GM12878 (cell line): ENCODE data around the gene ACTL6A. TPM values are rescaled to one million over a fixed set of nuclear protein-coding genes. Genes with fewer than 3 reads are reported as not detected.

ENCODE experiments used
- ATAC-seq: fragments of 200-7000 bp; cut with Tn5 transposase; 3 replicates; pipeline ENCODE4 v1.9.1; 2020; ENCODE audit warnings: mild to moderate bottlenecking, moderate library complexity
- BruUV-seq: library from RNA; stranded (reverse); fragments of 400-500 nt; replicated peaks from 2 replicates; lab custom pipeline; 2021; lab: Mats Ljungman, UMichigan
- CTCF ChIA-PET: fragments of 300-600 bp; sonication (Branson Sonifier 250); formaldehyde crosslinking; extraction: SDS; loops from one replicate; lab custom pipeline; 2021; ENCODE audit warnings: inconsistent platforms; lab: Yijun Ruan, JAX
- POLR2A ChIA-PET: fragments of 350-600 bp; formaldehyde crosslinking; extraction: SDS; loops from one replicate; lab custom pipeline; 2021; ENCODE audit warnings: inconsistent platforms; lab: Charles Lee
- RAD21 ChIA-PET: fragments of 300-600 bp; sonication (Branson Sonifier 250); formaldehyde crosslinking; loops from one replicate; lab custom pipeline; 2023; ENCODE audit warnings: antibody characterized with exemption; ENCODE audit not compliant: unreplicated experiment; lab: Charles Lee
- SMC1A ChIA-PET: fragments of 300-600 bp; sonication (Branson Sonifier 250); formaldehyde crosslinking; loops from one replicate; lab custom pipeline; 2023; ENCODE audit not compliant: unreplicated experiment, uncharacterized antibody; lab: Charles Lee
- DNase-seq: peaks from one replicate; pipeline ENCODE4 v3.0.0-alpha.2; 2011; ENCODE audit warnings: low read depth, low spot score
- FAIRE-seq: peaks from 3 replicates; lab custom pipeline; 2011; peaks lifted over from hg19 to GRCh38; lab: Jason Lieb, UNC
- H2AFZ ChIP-seq: 2 replicates; pipeline ENCODE4 v1.6.0; 2011; ENCODE audit warnings: low read depth, low read length, control low read depth; ENCODE audit not compliant: control insufficient read depth
- H3K27ac ChIP-seq: 2 replicates; pipeline ENCODE4 v1.5.1; 2011; ENCODE audit warnings: control low read depth; ENCODE audit not compliant: control insufficient read depth, insufficient read depth
- H3K27me3 ChIP-seq, 2 experiments: replicated peaks in 1 of 2; 2 replicates each; pipeline versions ENCODE4 v1.6.0 to v1.6.1; 2011; ENCODE audit warnings: low read length in 1 of 2; ENCODE audit not compliant: control insufficient read depth in 2 of 2, insufficient read depth in 2 of 2
- H3K36me3 ChIP-seq, 2 experiments: 2 replicates each; pipeline ENCODE4 v1.5.1; 2011; ENCODE audit warnings: low read length in 1 of 2; ENCODE audit not compliant: control insufficient read depth in 2 of 2, insufficient read depth in 2 of 2
- H3K4me1 ChIP-seq: 2 replicates; pipeline ENCODE4 v1.6.1; 2011; ENCODE audit warnings: mild to moderate bottlenecking, low read length, moderate library complexity, mixed read lengths; ENCODE audit not compliant: control insufficient read depth, insufficient read depth
- H3K4me2 ChIP-seq: 2 replicates; pipeline ENCODE4 v1.6.0; 2011; ENCODE audit warnings: control low read depth; ENCODE audit not compliant: control insufficient read depth, insufficient read depth
- H3K4me3 ChIP-seq: fragments of 200-600 bp; sonication (generic); 2 replicates; pipeline ENCODE4 v1.5.1; 2016
- H3K79me2 ChIP-seq: 2 replicates; pipeline ENCODE4 v1.6.0; 2011; ENCODE audit warnings: low read length; ENCODE audit not compliant: control insufficient read depth, insufficient read depth
- H3K9ac ChIP-seq: 2 replicates; pipeline ENCODE4 v1.8.0; 2011; ENCODE audit warnings: low read length, control low read depth, mixed read lengths; ENCODE audit not compliant: control insufficient read depth, insufficient read depth
- H3K9me3 ChIP-seq: replicated peaks from 3 replicates; pipeline ENCODE4 v1.5.1; 2011; ENCODE audit warnings: mild to moderate bottlenecking, low read length; ENCODE audit not compliant: control insufficient read depth, insufficient read depth
- H4K20me1 ChIP-seq: 2 replicates; pipeline ENCODE4 v1.6.0; 2011; ENCODE audit not compliant: control insufficient read depth, insufficient read depth
- ATF3 ChIP-seq: IDR thresholded peaks from 2 replicates; pipeline ENCODE4 v1.6.1; 2011; ENCODE audit warnings: low read depth, mild to moderate bottlenecking, low read length, moderate library complexity, borderline replicate concordance; ENCODE audit errors: extremely low read depth
- BCLAF1 ChIP-seq: fragments of 450-650 bp; IDR thresholded peaks from 2 replicates; pipeline ENCODE4 v1.6.1; 2017; ENCODE audit warnings: antibody characterized with exemption, mild to moderate bottlenecking, moderate library complexity
- EZH2 ChIP-seq: IDR thresholded peaks from 2 replicates; pipeline ENCODE4 v1.6.1; 2012; ENCODE audit warnings: low read depth, mild to moderate bottlenecking, control low read depth, inconsistent platforms, low read length, borderline replicate concordance; ENCODE audit not compliant: control insufficient read depth
- GATAD2B ChIP-seq: fragments of 450-650 bp; conservative IDR thresholded peaks from 2 replicates; pipeline ENCODE4 v1.6.1; 2017; ENCODE audit warnings: low read depth, mild to moderate bottlenecking, moderate library complexity
- IRF3 ChIP-seq: fragments of 450-650 bp; IDR thresholded peaks from 2 replicates; pipeline ENCODE4 v1.6.1; 2014; ENCODE audit warnings: mild to moderate bottlenecking
- MLLT1 ChIP-seq: fragments of 450-650 bp; IDR thresholded peaks from 2 replicates; pipeline ENCODE4 v1.6.1; 2016; ENCODE audit warnings: mild to moderate bottlenecking
- NBN ChIP-seq: fragments of 450-650 bp; IDR thresholded peaks from 2 replicates; pipeline ENCODE4 v1.6.1; 2016
- NFIC ChIP-seq: IDR thresholded peaks from 2 replicates; pipeline ENCODE4 v1.6.1; 2012; ENCODE audit warnings: low read depth, mild to moderate bottlenecking, inconsistent platforms, low read length, moderate library complexity
- POLR2AphosphoS2 ChIP-seq: IDR thresholded peaks from 2 replicates; pipeline ENCODE4 v1.6.1; 2011; ENCODE audit warnings: low read depth, mild to moderate bottlenecking, low read length, improper control_type of control experiment, moderate library complexity
- RAD21 ChIP-seq: IDR thresholded peaks from 2 replicates; pipeline ENCODE4 v1.6.1; 2011; ENCODE audit warnings: mild to moderate bottlenecking, low read depth, low read length, moderate library complexity; ENCODE audit not compliant: insufficient read depth
- RCOR1 ChIP-seq: conservative IDR thresholded peaks from 2 replicates; pipeline ENCODE4 v1.6.1; 2012; ENCODE audit warnings: low read depth, low read length, improper control_type of control experiment
- SMARCA5 ChIP-seq: fragments of 450-650 bp; IDR thresholded peaks from 2 replicates; pipeline ENCODE4 v1.6.1; 2017; ENCODE audit warnings: mild to moderate bottlenecking
- SREBF1 ChIP-seq: IDR thresholded peaks from 2 replicates; pipeline ENCODE4 v1.6.1; 2012; ENCODE audit warnings: mild to moderate bottlenecking, low read length
- SRF ChIP-seq, 2 experiments: IDR thresholded peaks; 2 replicates each; pipeline ENCODE4 v1.6.1; 2011; ENCODE audit warnings: low read depth in 2 of 2, low read length in 2 of 2, mild to moderate bottlenecking in 1 of 2, moderate library complexity in 1 of 2
- SUPT20H ChIP-seq: IDR thresholded peaks from 2 replicates; pipeline ENCODE4 v1.6.1; 2011; ENCODE audit warnings: low read depth, mild to moderate bottlenecking, low read length, moderate library complexity, borderline replicate concordance; ENCODE audit not compliant: control insufficient read depth
- TCF12 ChIP-seq: IDR thresholded peaks from 2 replicates; pipeline ENCODE4 v1.6.1; 2011; ENCODE audit warnings: low read depth, mild to moderate bottlenecking, low read length
- USF2 ChIP-seq: IDR thresholded peaks from 2 replicates; pipeline ENCODE4 v1.6.1; 2011; ENCODE audit warnings: low read depth, low read length, improper control_type of control experiment, borderline replicate concordance
- ZSCAN29 ChIP-seq: fragments of 450-650 bp; IDR thresholded peaks from 2 replicates; pipeline ENCODE4 v1.6.1; 2017; ENCODE audit warnings: mild to moderate bottlenecking, moderate library complexity
- WGBS: methylation state at CpG from one replicate; pipeline ENCODE4 v1.1.6; 2016; ENCODE audit warnings: low lambda C conversion rate; ENCODE audit not compliant: insufficient replicate concordance, insufficient coverage; ENCODE audit errors: missing lambda C conversion rate; 5-methylcytosine and 5-hydroxymethylcytosine counted together
- in situ Hi-C: fragments of 300-500 bp; cut with MboI; formaldehyde crosslinking; loops from 9 replicates; pipeline ENCODE4 v1.14.3; 2018; ENCODE audit warnings: mixed read lengths
- intact Hi-C: fragments of 100-400 bp; cut with micrococcal nuclease; formaldehyde crosslinking; loops from one replicate; pipeline ENCODE4 v1.14.2; 2022; ENCODE audit not compliant: unreplicated experiment
- polyA plus RNA-seq, 11 experiments: library from polyadenylated mRNA; depleted of rRNA in 4 of 11; unstranded in 6 of 11; stranded (reverse) in 5 of 11; fragments of >200 nt; fragmentation: Nextera tagmentation in 4 of 11; fragmentation: Illumina TruSeq in 1 of 11; extraction: Ambion mirVana in 4 of 11; extraction: Trizol in 1 of 11; gene quantifications; 1 replicate in 1 of 11; 2 replicates in 10 of 11; pipeline versions ENCODE4 v1.2.1 to v1.2.3, GENCODE V29; 2011 to 2016; ENCODE audit warnings: inconsistent platforms in 2 of 11, missing spikeins in 2 of 11, low read depth in 1 of 11
- total RNA-seq, 4 experiments: library from RNA; depleted of rRNA in 3 of 4; stranded (reverse); fragments of >200 nt in 3 of 4; fragmentation: Illumina TruSeq in 1 of 4; extraction: Trizol in 1 of 4; gene quantifications; 2 replicates each; pipeline versions ENCODE4 v1.2.1 to v1.2.3, GENCODE V29; 2013 to 2021

ACTL6A gene
- total and polyA plus RNA-seq, 10 of the 15 experiments (the other 5 are each of a cell fraction or from before 2014, with no cell fraction given), result 70.2 to 197 (median 105) TPM

GRCh38 chr3:179560791-179561190, 1.9 kb upstream of the ACTL6A start:
- DNase-seq (no peak), ATAC-seq (no peak), FAIRE-seq (no peak)
- H3K4me1 ChIP-seq, result no peaks in the 10 kb centered on the region
- in situ Hi-C loops (loop anchor here (10.0 to 25.0 kb wide), 2 partner anchors 546 to 1123 kb away; no protein-coding TSS in a partner anchor), intact Hi-C loops (loop anchor here (5.0 kb wide), 1 partner anchor 543 kb away; no protein-coding TSS in a partner anchor)
- ChIA-PET RAD21 (interaction anchor here (0.7 to 1.1 kb wide), 4 partner anchors 243 to 462 kb away, joined by 3 read pairs; no protein-coding TSS in a partner anchor), POLR2A (interaction anchor here (0.6 to 0.7 kb wide), 2 partner anchors 430 to 1096 kb away, joined by 4 read pairs; no protein-coding TSS in a partner anchor), SMC1A (interaction anchor here (1.3 to 1.4 kb wide), 2 partner anchors 196 to 546 kb away, joined by 4 to 5 read pairs; no protein-coding TSS in a partner anchor), CTCF (interaction anchor here (0.6 to 3.7 kb wide), 8 partner anchors 8 to 813 kb away, joined by 3 to 20 read pairs (median 4); no protein-coding TSS in a partner anchor)
- no TSS peak for BruUV-seq
- no peak overlapping the region for H2AFZ ChIP-seq
- H3K27ac ChIP-seq, result no peak overlapping the region
- no CpG with 5 or more reads among the region's 1 CpG for WGBS
- no peaks in the 10 kb centered on the region; a peak in 1 of 4 replicates for H3K27me3 ChIP-seq
- no peak overlapping the region for H3K9ac ChIP-seq
- no peak overlapping the region for H3K4me3 ChIP-seq
- no peaks in the 10 kb centered on the region for H3K9me3 ChIP-seq
- H3K79me2 ChIP-seq, result peaks cover 26% of the 10 kb centered on the region
- no peak overlapping the region for H3K4me2 ChIP-seq
- H3K36me3 ChIP-seq, result no peaks in the 10 kb centered on the region
- H4K20me1 ChIP-seq, result no peaks in the 10 kb centered on the region
- TF ChIP-seq BCLAF1 (no peak), TCF12 (no peak), IRF3 (no peak), EZH2 (no peak), GATAD2B (no peak), NFIC (no peak), MLLT1 (no peak), USF2 (no peak), ZSCAN29 (no peak), RAD21 (no peak), SMARCA5 (no peak), NBN (no peak), RCOR1 (no peak), SRF (IDR thresholded peaks at IDR 0.05; ENCODE audit: low read depth in 2 of 2, low read length in 2 of 2) (no peak), POLR2AphosphoS2 (no peak), ATF3 (no peak), SUPT20H (no peak), SREBF1 (no peak)
